Ishikawa (cell line): Measurements from ENCODE around the gene KDF1.

Experiments used
- CEBPB ChIP-seq: IDR thresholded peaks from 2 replicates; pipeline ENCODE4 v1.6.1; 2012
- CREB1 ChIP-seq: IDR thresholded peaks from 2 replicates; pipeline ENCODE4 v1.6.1; 2012; ENCODE audit warnings: low read depth
- EP300 ChIP-seq: IDR thresholded peaks from 2 replicates; pipeline ENCODE4 v1.6.1; 2012; ENCODE audit warnings: borderline replicate concordance
- RAD21 ChIP-seq: IDR thresholded peaks from 2 replicates; pipeline ENCODE4 v1.6.1; 2012; ENCODE audit warnings: low read depth
- TAF1 ChIP-seq: IDR thresholded peaks from 2 replicates; pipeline ENCODE4 v1.6.1; 2012; ENCODE audit warnings: low read depth, mild to moderate bottlenecking
- TCF12 ChIP-seq: IDR thresholded peaks from 2 replicates; pipeline ENCODE4 v1.6.1; 2012; ENCODE audit warnings: low read depth
- USF1 ChIP-seq: IDR thresholded peaks from 2 replicates; pipeline ENCODE4 v1.6.1; 2012

GRCh38 chr1:27001570-27002360 lies 41.5 kb upstream of the KDF1 start:
- no peak for TF ChIP-seq RAD21
- TF ChIP-seq TAF1: no peak
- no peak for TF ChIP-seq EP300
- TF ChIP-seq USF1: no peak
- no peak for TF ChIP-seq CREB1
- no peak for TF ChIP-seq TCF12
- TF ChIP-seq CEBPB: no peak
